Sigmoid colon (tissue), 7 donors: ENCODE results near the gene LMF2. TPM values are rescaled to one million over a fixed set of nuclear protein-coding genes. Genes with fewer than 3 reads are reported as not detected.
"Not testable (repeated sequence)": the region's sequence is repeated elsewhere in the genome, so short reads cannot be mapped to it uniquely, and the experiment has no call there.

Experiments
- DNase-seq: peaks from one replicate; pipeline ENCODE4 v3.0.0-alpha.2; 2019
- H3K27ac ChIP-seq, 4 donors: fragments of 200-600 bp; sonication (generic); one replicate each; pipeline ENCODE4 v1.5.1; 2016 to 2019; ENCODE audit warnings: mild to moderate bottlenecking in 1 of 4
- H3K27me3 ChIP-seq, 3 donors: fragments of 200-600 bp; sonication (generic); one replicate each; pipeline ENCODE4 v1.5.1; 2019; ENCODE audit warnings: mild to moderate bottlenecking in 1 of 3
- H3K36me3 ChIP-seq, 4 donors: fragments of 200-600 bp; sonication (generic); one replicate each; pipeline ENCODE4 v1.5.1; 2016 to 2019
- H3K4me1 ChIP-seq, 4 donors: fragments of 200-600 bp; sonication (generic); one replicate each; pipeline ENCODE4 v1.5.1; 2017 to 2019
- H3K4me3 ChIP-seq, 4 donors: fragments of 200-600 bp; sonication (generic); one replicate each; pipeline ENCODE4 v1.5.1; 2017 to 2019; ENCODE audit warnings: mild to moderate bottlenecking in 2 of 4, moderate library complexity in 1 of 4
- H3K9me3 ChIP-seq, 4 donors: fragments of 200-600 bp in 3 of 4; sonication (generic) in 3 of 4; one replicate each; pipeline versions ENCODE4 v1.5.1 to v1.6.1; 2013 to 2019
- EP300 ChIP-seq, 4 donors: sonication (generic); formaldehyde crosslinking; IDR thresholded peaks; one replicate each; pipeline ENCODE4 v1.6.1; 2017; ENCODE audit warnings: antibody characterized with exemption in 4 of 4
- POLR2A ChIP-seq, 2 donors: fragments of 450-650 bp; IDR thresholded peaks; one replicate each; pipeline ENCODE4 v1.6.1; 2016; ENCODE audit warnings: antibody characterized with exemption in 2 of 2, mild to moderate bottlenecking in 2 of 2, moderate library complexity in 2 of 2
- POLR2AphosphoS5 ChIP-seq, 4 donors: sonication (generic); formaldehyde crosslinking; IDR thresholded peaks; one replicate each; pipeline ENCODE4 v1.6.1; 2017; ENCODE audit warnings: antibody characterized with exemption in 4 of 4
- WGBS, 2 donors: extraction: QIAGEN DNeasy Blood & Tissue Kit; methylation state at CpG; one replicate each; pipeline ENCODE4 v1.1.7; 2013; 5-methylcytosine and 5-hydroxymethylcytosine counted together
- intact Hi-C: fragments of 100-400 bp; cut with DNase I; formaldehyde crosslinking; loops from one replicate; pipeline ENCODE4 v1.15.1; 2023
- polyA plus RNA-seq, 3 donors: library from polyadenylated mRNA; stranded (reverse); fragments of 200-250 nt; gene quantifications; one replicate each; pipeline ENCODE4 v1.2.3, GENCODE V29; 2013
- total RNA-seq, 4 donors: library from RNA; depleted of rRNA; stranded (reverse); fragments of >200 nt; gene quantifications; one replicate each; pipeline ENCODE4 v1.1.0, GENCODE V29; 2016
- TF ChIP-seq, protein P1 (sequence below), 4 experiments: fragments of 450-650 bp in 3 of 4; fragments of 200-600 bp in 1 of 4; IDR thresholded peaks; one replicate each; pipeline ENCODE4 v1.5.1; 2016 to 2019; ENCODE audit warnings: antibody characterized with exemption in 4 of 4, mild to moderate bottlenecking in 3 of 4, moderate library complexity in 2 of 4
- donor health status: healthy with polysubstance abuse.
- donor health status: Bipolar disorder and iron deficiency.
- donor health status: healthy.

The LMF2 gene
- total and polyA plus RNA-seq, 7 donors, result 7.2 to 61.1 (median 41.4) TPM

- intact Hi-C loops, result no loop called here
- TF ChIP-seq EP300 (IDR thresholded peaks at IDR 0.05) (no peak), POLR2AphosphoS5 (IDR thresholded peaks at IDR 0.05) (no peak), POLR2A (IDR thresholded peaks at IDR 0.05) (no peak)
- TF ChIP-seq, protein P1, sequence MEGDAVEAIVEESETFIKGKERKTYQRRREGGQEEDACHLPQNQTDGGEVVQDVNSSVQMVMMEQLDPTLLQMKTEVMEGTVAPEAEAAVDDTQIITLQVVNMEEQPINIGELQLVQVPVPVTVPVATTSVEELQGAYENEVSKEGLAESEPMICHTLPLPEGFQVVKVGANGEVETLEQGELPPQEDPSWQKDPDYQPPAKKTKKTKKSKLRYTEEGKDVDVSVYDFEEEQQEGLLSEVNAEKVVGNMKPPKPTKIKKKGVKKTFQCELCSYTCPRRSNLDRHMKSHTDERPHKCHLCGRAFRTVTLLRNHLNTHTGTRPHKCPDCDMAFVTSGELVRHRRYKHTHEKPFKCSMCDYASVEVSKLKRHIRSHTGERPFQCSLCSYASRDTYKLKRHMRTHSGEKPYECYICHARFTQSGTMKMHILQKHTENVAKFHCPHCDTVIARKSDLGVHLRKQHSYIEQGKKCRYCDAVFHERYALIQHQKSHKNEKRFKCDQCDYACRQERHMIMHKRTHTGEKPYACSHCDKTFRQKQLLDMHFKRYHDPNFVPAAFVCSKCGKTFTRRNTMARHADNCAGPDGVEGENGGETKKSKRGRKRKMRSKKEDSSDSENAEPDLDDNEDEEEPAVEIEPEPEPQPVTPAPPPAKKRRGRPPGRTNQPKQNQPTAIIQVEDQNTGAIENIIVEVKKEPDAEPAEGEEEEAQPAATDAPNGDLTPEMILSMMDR (IDR thresholded peaks at IDR 0.05), result no peak
- DNase-seq, result no peak
- Histone ChIP-seq H3K27me3 (no peaks in the 10 kb centered on the region), H3K4me3 (no peak overlapping the region), H3K27ac (no peak overlapping the region), H3K9me3 (no peaks in the 10 kb centered on the region), H3K36me3 (peaks cover 45 to 75% (median 53%) of the 10 kb centered on the region in 4 donors), H3K4me1 (peaks cover 0 to 30% (median 20%) of the 10 kb centered on the region in 4 donors)
- 88 to 95% methylated on average over 10 of the region's 10 CpGs for WGBS, 2 donors
These were observed 14.2 kb upstream of the LMF2 start for GRCh38 chr22:50521710-50522109.

GRCh38 chr22:50520826-50521453 is 13.4 kb upstream of the LMF2 start:
- Histone ChIP-seq H3K9me3 (no peaks in the 10 kb centered on the region), H3K27ac (no peak overlapping the region), H3K4me3 (no peak overlapping the region), H3K4me1 (peaks cover 0 to 22% (median 14%) of the 10 kb centered on the region in 4 donors), H3K27me3 (no peaks in the 10 kb centered on the region), H3K36me3 (peaks cover 45 to 80% (median 54%) of the 10 kb centered on the region in 4 donors)
- TF ChIP-seq POLR2AphosphoS5 (IDR thresholded peaks at IDR 0.05) (no peak), EP300 (IDR thresholded peaks at IDR 0.05) (no peak), POLR2A (IDR thresholded peaks at IDR 0.05) (no peak)
- TF ChIP-seq, protein P1 (IDR thresholded peaks at IDR 0.05), result no peak
- no peak for DNase-seq
- 93 to 95% methylated on average over 13 of the region's 13 CpGs for WGBS, 2 donors
- intact Hi-C loops, result no loop called here

DNA sequence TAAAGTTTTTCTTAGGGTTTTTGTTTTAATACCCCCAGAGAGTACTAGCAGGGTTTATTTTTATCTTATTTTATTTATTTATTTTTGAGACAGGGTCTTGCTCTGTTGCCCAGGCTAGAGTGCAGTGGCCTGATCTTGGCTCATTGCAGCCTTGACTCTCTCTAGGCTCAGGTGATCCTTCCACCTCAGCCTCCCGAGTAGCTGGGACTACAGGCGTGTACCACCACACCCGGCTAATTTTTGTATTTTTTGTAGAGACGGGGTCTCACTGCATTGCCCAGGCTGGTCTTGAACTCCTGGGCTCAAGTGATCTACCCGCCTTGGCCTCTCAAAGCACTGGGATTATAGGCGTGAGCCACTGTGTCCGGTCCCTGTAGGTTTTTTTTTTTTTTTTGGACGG is 12.7 kb upstream of the LMF2 start:
- H3K9me3 ChIP-seq, H3K27me3 ChIP-seq, H3K4me3 ChIP-seq, intact Hi-C loops, DNase-seq, H3K27ac ChIP-seq: not testable (repeated sequence)
- WGBS, 2 donors, result 96% methylated on average over 8 of the region's 8 CpGs
- peaks cover 45 to 80% (median 54%) of the 10 kb centered on the region in 4 donors for H3K36me3 ChIP-seq
- H3K4me1 ChIP-seq, result peaks cover 0 to 19% (median 13%) of the 10 kb centered on the region in 4 donors

DNA sequence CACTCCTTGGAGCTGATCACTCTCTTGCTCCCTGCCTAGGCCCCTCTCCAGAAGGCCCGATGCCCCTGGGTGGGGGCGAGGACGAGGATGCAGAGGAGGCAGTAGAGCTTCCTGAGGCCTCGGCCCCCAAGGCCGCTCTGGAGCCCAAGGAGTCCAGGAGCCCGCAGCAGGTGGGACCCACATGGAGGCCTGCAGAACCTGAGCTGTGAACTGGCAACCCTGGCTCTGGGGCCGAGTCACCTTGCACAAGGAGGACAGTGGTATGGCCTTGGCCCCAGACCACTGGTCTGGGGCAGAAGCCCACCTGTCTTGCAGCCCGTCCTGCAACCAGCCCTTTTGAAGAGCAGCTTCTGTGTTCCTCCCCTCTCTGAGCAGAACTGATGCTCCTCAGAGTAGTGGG is 11.6 kb upstream of the LMF2 start:
- intact Hi-C loops, result no loop called here
- Histone ChIP-seq H3K9me3 (no peaks in the 10 kb centered on the region), H3K4me3 (no peak overlapping the region), H3K27me3 (no peaks in the 10 kb centered on the region), H3K27ac (no peak overlapping the region), H3K4me1 (peaks cover 0 to 9% (median 3%) of the 10 kb centered on the region in 4 donors), H3K36me3 (peaks cover 45 to 80% (median 54%) of the 10 kb centered on the region in 4 donors)
- no peak for TF ChIP-seq EP300 (IDR thresholded peaks at IDR 0.05)
- TF ChIP-seq, protein P1 (IDR thresholded peaks at IDR 0.05), result no peak
- no peak for TF ChIP-seq POLR2AphosphoS5 (IDR thresholded peaks at IDR 0.05)
- no peak for TF ChIP-seq POLR2A (IDR thresholded peaks at IDR 0.05)
- 98% methylated on average over 8 of the region's 8 CpGs for WGBS, 2 donors
- no peak for DNase-seq

- no peak for DNase-seq
- Histone ChIP-seq H3K9me3 (no peaks in the 10 kb centered on the region), H3K4me1 (peaks cover 0 to 4% (median 0%) of the 10 kb centered on the region in 4 donors), H3K36me3 (peaks cover 44 to 74% (median 51%) of the 10 kb centered on the region in 4 donors), H3K4me3 (no peak overlapping the region), H3K27ac (no peak overlapping the region), H3K27me3 (no peaks in the 10 kb centered on the region)
- TF ChIP-seq, protein P1 (IDR thresholded peaks at IDR 0.05), result no peak
- TF ChIP-seq POLR2A (IDR thresholded peaks at IDR 0.05) (no peak), EP300 (IDR thresholded peaks at IDR 0.05) (no peak), POLR2AphosphoS5 (IDR thresholded peaks at IDR 0.05) (no peak)
- intact Hi-C loops, result no loop called here
- 95 to 96% methylated on average over 7 of the region's 7 CpGs for WGBS, 2 donors
These were observed 11.1 kb upstream of the LMF2 start for GRCh38 chr22:50518606-50519005.
